H1 (cell line): ENCODE measurements around the gene DBH. TPM values are rescaled to one million over a fixed set of nuclear protein-coding genes. Genes with fewer than 3 reads are reported as not detected.

Source experiments
- CTCF ChIA-PET: fragments of 300-600 bp; sonication (Branson Sonifier 250); formaldehyde crosslinking; loops from one replicate; lab custom pipeline; 2021; ENCODE audit not compliant: partially characterized antibody; lab: Charles Lee
- POLR2A ChIA-PET: fragments of 300-600 bp; sonication (Branson Sonifier 250); formaldehyde crosslinking; loops from one replicate; lab custom pipeline; 2021; ENCODE audit warnings: inconsistent platforms; ENCODE audit not compliant: partially characterized antibody; lab: Charles Lee
- DNase-seq, 2 experiments: peaks; one replicate each; pipeline versions ENCODE4 v3.0.0 to v3.0.0-alpha.2; 2010 to 2022; ENCODE audit warnings: low spot score in 2 of 2, low read depth in 1 of 2, mixed read lengths in 1 of 2
- FAIRE-seq: peaks from 2 replicates; lab custom pipeline; 2011; peaks lifted over from hg19 to GRCh38; lab: Jason Lieb, UNC
- H2AFZ ChIP-seq: 2 replicates; pipeline ENCODE4 v1.8.1; 2012; ENCODE audit warnings: low read length, inconsistent platforms
- H2AK5ac ChIP-seq: 2 replicates; pipeline ENCODE4 v1.6.1; 2013; ENCODE audit warnings: low read depth, low read length
- H2BK120ac ChIP-seq: replicated peaks from 2 replicates; pipeline ENCODE3; 2013; ENCODE audit warnings: low read depth, low read length, inconsistent platforms
- H2BK12ac ChIP-seq: 2 replicates; pipeline ENCODE4 v1.6.1; 2013; ENCODE audit warnings: low read depth, low read length
- H2BK15ac ChIP-seq: 2 replicates; pipeline ENCODE4 v1.6.1; 2013; ENCODE audit warnings: low read length
- H2BK20ac ChIP-seq: 2 replicates; pipeline ENCODE4 v1.6.1; 2013; ENCODE audit warnings: low read length
- H2BK5ac ChIP-seq: 2 replicates; pipeline ENCODE4 v1.6.1; 2013; ENCODE audit warnings: low read depth, low read length
- H3K14ac ChIP-seq: 2 replicates; pipeline ENCODE4 v1.6.1; 2013; ENCODE audit warnings: inconsistent platforms; ENCODE audit not compliant: insufficient read length
- H3K18ac ChIP-seq: 2 replicates; pipeline ENCODE4 v1.6.1; 2013; ENCODE audit warnings: low read length; ENCODE audit errors: extremely low read depth
- H3K23ac ChIP-seq: 2 replicates; pipeline ENCODE4 v1.6.1; 2013; ENCODE audit warnings: inconsistent platforms; ENCODE audit not compliant: insufficient read length
- H3K23me2 ChIP-seq: 2 replicates; pipeline ENCODE4 v1.6.1; 2013; ENCODE audit warnings: low read depth, low read length
- H3K27ac ChIP-seq: 2 replicates; pipeline ENCODE4 v1.6.1; 2011; ENCODE audit warnings: low read depth, low read length, inconsistent platforms
- H3K27me3 ChIP-seq, 4 experiments: replicated peaks in 1 of 4; 1 replicate in 1 of 4; 2 replicates in 3 of 4; pipeline versions ENCODE4 v1.6.1 to v1.8.1; 2011 to 2013; ENCODE audit warnings: low read length in 3 of 4, mild to moderate bottlenecking in 3 of 4, inconsistent platforms in 2 of 4, mixed read lengths in 2 of 4, moderate library complexity in 1 of 4; ENCODE audit not compliant: control insufficient read depth in 3 of 4, insufficient read depth in 3 of 4; ENCODE audit errors: extremely low read depth in 1 of 4
- H3K36me3 ChIP-seq, 4 experiments: 2 replicates each; pipeline versions ENCODE4 v1.6.1 to v1.8.1; 2011 to 2013; ENCODE audit warnings: mild to moderate bottlenecking in 4 of 4, low read length in 3 of 4, moderate library complexity in 2 of 4, control low read depth in 1 of 4, inconsistent platforms in 1 of 4; ENCODE audit not compliant: insufficient read depth in 4 of 4, control insufficient read depth in 2 of 4
- H3K4ac ChIP-seq: replicated peaks from 2 replicates; pipeline ENCODE3; 2013; ENCODE audit warnings: low read length, low read depth, mixed read lengths, inconsistent platforms; ENCODE audit not compliant: insufficient read length
- H3K4me1 ChIP-seq, 4 experiments: replicated peaks in 1 of 4; 1 replicate in 1 of 4; 2 replicates in 3 of 4; pipeline versions ENCODE4 v1.6.1 to v1.8.1; 2011 to 2013; ENCODE audit warnings: low read length in 3 of 4, inconsistent platforms in 2 of 4, mixed read lengths in 1 of 4; ENCODE audit not compliant: insufficient read depth in 4 of 4, control insufficient read depth in 3 of 4
- H3K4me2 ChIP-seq, 2 experiments: 2 replicates each; pipeline versions ENCODE4 v1.6.1 to v1.8.1; 2011 to 2013; ENCODE audit warnings: low read depth in 2 of 2, low read length in 2 of 2, control low read depth in 1 of 2, inconsistent platforms in 1 of 2, mild to moderate bottlenecking in 1 of 2; ENCODE audit not compliant: insufficient read depth in 1 of 2
- H3K4me3 ChIP-seq, 4 experiments: fragments of 200-600, 300-600 bp in 1 of 4; sonication (generic), shearing (Covaris generic), sonication (Bioruptor Twin) in 1 of 4; 2 replicates each; pipeline versions ENCODE4 v1.5.1 to v1.8.1; 2011 to 2016; ENCODE audit warnings: low read length in 4 of 4, low read depth in 3 of 4, control low read depth in 2 of 4, inconsistent platforms in 2 of 4, mild to moderate bottlenecking in 2 of 4, mixed read lengths in 1 of 4, moderate library complexity in 1 of 4; ENCODE audit not compliant: insufficient read depth in 2 of 4; ENCODE audit errors: extremely low read depth in 1 of 4
- H3K56ac ChIP-seq: replicated peaks from 2 replicates; pipeline ENCODE3; 2013; ENCODE audit warnings: low read depth, mild to moderate bottlenecking, mixed read lengths, low read length, inconsistent platforms; ENCODE audit not compliant: insufficient read length
- H3K79me1 ChIP-seq: 2 replicates; pipeline ENCODE4 v1.6.1; 2013; ENCODE audit warnings: low read depth, low read length, control low read depth
- H3K79me2 ChIP-seq, 2 experiments: 2 replicates each; pipeline versions ENCODE4 v1.6.1 to v1.8.1; 2012 to 2013; ENCODE audit warnings: low read length in 2 of 2, mild to moderate bottlenecking in 2 of 2, inconsistent platforms in 1 of 2; ENCODE audit not compliant: insufficient read depth in 2 of 2, control insufficient read depth in 1 of 2
- H3K9ac ChIP-seq, 4 experiments: replicated peaks in 1 of 4; 1 replicate in 1 of 4; 2 replicates in 3 of 4; pipeline versions ENCODE4 v1.6.1 to v1.8.1; 2011 to 2013; ENCODE audit warnings: low read depth in 3 of 4, low read length in 3 of 4, control low read depth in 2 of 4, mild to moderate bottlenecking in 2 of 4, moderate library complexity in 2 of 4, inconsistent platforms in 1 of 4; ENCODE audit errors: extremely low read depth in 1 of 4
- H3K9me3 ChIP-seq, 2 experiments: 2 replicates each; pipeline versions ENCODE4 v1.6.1 to v1.8.1; 2012 to 2013; ENCODE audit warnings: mild to moderate bottlenecking in 2 of 2, moderate library complexity in 2 of 2, control low read depth in 1 of 2, inconsistent platforms in 1 of 2, low read depth in 1 of 2, low read length in 1 of 2, mixed read lengths in 1 of 2; ENCODE audit not compliant: insufficient read depth in 2 of 2
- H4K20me1 ChIP-seq, 2 experiments: replicated peaks in 1 of 2; 2 replicates each; pipeline versions ENCODE3 to v1.8.1; 2011 to 2013; ENCODE audit warnings: inconsistent platforms in 2 of 2, low read length in 2 of 2, mild to moderate bottlenecking in 1 of 2; ENCODE audit not compliant: insufficient read depth in 2 of 2, control insufficient read depth in 1 of 2
- H4K5ac ChIP-seq: 2 replicates; pipeline ENCODE4 v1.6.1; 2013; ENCODE audit warnings: low read length, low read depth, mixed read lengths, inconsistent platforms; ENCODE audit not compliant: insufficient read length
- H4K8ac ChIP-seq: 2 replicates; pipeline ENCODE4 v1.8.0; 2013; ENCODE audit warnings: mild to moderate bottlenecking, moderate library complexity, low read length, inconsistent platforms; ENCODE audit not compliant: insufficient read depth; ENCODE audit errors: extremely low read depth
- H4K91ac ChIP-seq: replicated peaks from 2 replicates; pipeline ENCODE3; 2013; ENCODE audit warnings: low read length, mixed read lengths, inconsistent platforms; ENCODE audit not compliant: insufficient read length
- ATF2 ChIP-seq: IDR thresholded peaks from 2 replicates; pipeline ENCODE4 v1.6.1; 2012; ENCODE audit warnings: low read length, inconsistent platforms
- CEBPB ChIP-seq: IDR thresholded peaks from 2 replicates; pipeline ENCODE4 v1.6.1; 2012; ENCODE audit warnings: low read depth, low read length
- CHD1 ChIP-seq: IDR thresholded peaks from 2 replicates; pipeline ENCODE4 v1.6.1; 2012; ENCODE audit warnings: low read depth, low read length, improper control_type of control experiment
- CHD2 ChIP-seq: IDR thresholded peaks from 2 replicates; pipeline ENCODE4 v1.6.1; 2012; ENCODE audit warnings: low read length, improper control_type of control experiment
- HDAC2 ChIP-seq, 2 experiments: fragments of 300-600 bp in 1 of 2; sonication (generic) in 1 of 2; IDR thresholded peaks; 2 replicates each; pipeline ENCODE4 v1.6.1; 2011 to 2012; ENCODE audit warnings: low read depth in 2 of 2, low read length in 2 of 2, mild to moderate bottlenecking in 2 of 2, moderate library complexity in 2 of 2, borderline replicate concordance in 1 of 2, inconsistent platforms in 1 of 2
- JUN ChIP-seq: IDR thresholded peaks from 2 replicates; pipeline ENCODE4 v1.6.1; 2011; ENCODE audit warnings: low read depth, mild to moderate bottlenecking, improper control_type of control experiment, low read length
- KDM1A ChIP-seq: fragments of 200-600, 300-600 bp; sonication (generic); IDR thresholded peaks from 2 replicates; pipeline ENCODE4 v1.7.1; 2016; ENCODE audit warnings: mild to moderate bottlenecking, low read length, borderline replicate concordance
- MAX ChIP-seq: IDR thresholded peaks from 2 replicates; pipeline ENCODE4 v1.6.1; 2012; ENCODE audit warnings: inconsistent platforms
- RXRA ChIP-seq: IDR thresholded peaks from 2 replicates; pipeline ENCODE4 v1.6.1; 2011; ENCODE audit warnings: low read depth, mild to moderate bottlenecking, low read length, moderate library complexity; ENCODE audit not compliant: insufficient read depth
- SRF ChIP-seq: IDR thresholded peaks from 2 replicates; pipeline ENCODE4 v1.6.1; 2011; ENCODE audit warnings: mild to moderate bottlenecking, low read depth, low read length, moderate library complexity
- TBP ChIP-seq: IDR thresholded peaks from 2 replicates; pipeline ENCODE4 v1.6.1; 2011; ENCODE audit warnings: low read depth, low read length, improper control_type of control experiment
- WGBS, 2 experiments: shearing (Covaris generic) in 1 of 2; methylation state at CpG; one replicate each; pipeline versions ENCODE4 v1.1.6 to v1.1.7; 2013 to 2015; ENCODE audit warnings: low lambda C conversion rate in 2 of 2, mixed read lengths in 2 of 2, inconsistent platforms in 1 of 2, low coverage in 1 of 2, missing lambda C conversion rate in 1 of 2; ENCODE audit not compliant: insufficient replicate concordance in 2 of 2, insufficient coverage in 1 of 2, insufficient read length in 1 of 2; ENCODE audit errors: extremely low coverage in 1 of 2, missing lambda C conversion rate in 1 of 2; 5-methylcytosine and 5-hydroxymethylcytosine counted together
- polyA plus RNA-seq, 7 experiments: library from polyadenylated mRNA; depleted of rRNA in 3 of 7; stranded (reverse) in 5 of 7; unstranded in 2 of 7; fragments of >200 nt in 5 of 7; fragments of 200-250 nt in 2 of 7; gene quantifications; 1 replicate in 5 of 7; 2 replicates in 1 of 7; 4 replicates in 1 of 7; pipeline versions ENCODE4 v1.2.1 to v1.2.3, GENCODE V29; 2011 to 2013; ENCODE audit warnings: missing spikeins in 2 of 7, mixed read lengths in 2 of 7
- total RNA-seq: library from RNA; stranded (reverse); fragmentation: NEBNext Ultra II Directional; extraction: Animal tissue kit (Norgen Biotek cat#: 25700); gene quantifications from 2 replicates; pipeline ENCODE4 v1.2.1, GENCODE V29; 2021

The DBH gene
- total and polyA plus RNA-seq, 2 of the 8 experiments (the other 6 are each of a cell fraction or from before 2014, with no cell fraction given), result 0.18 TPM; not detected in 1

GRCh38 chr9:133700819-133701320 is 64.7 kb downstream of the DBH start:
- Histone ChIP-seq H3K4me1 (peaks cover 0 to 13% (median 10%) of the 10 kb centered on the region in 4 experiments; a peak in 5 of 7 replicates), H3K14ac (no peak overlapping the region), H3K23me2 (no peaks in the 10 kb centered on the region), H4K8ac (peak overlapping the region; percentile 79; the same call in 1 of the 2 replicates), H3K23ac (no peak overlapping the region), H3K27me3 (no peaks in the 10 kb centered on the region; a peak in 3 of 7 replicates), H3K79me1 (no peaks in the 10 kb centered on the region), H4K20me1 (no peaks in the 10 kb centered on the region), H2BK120ac (no peak overlapping the region), H3K18ac (no peak overlapping the region), H3K27ac (no peak overlapping the region), H2BK20ac (no peak overlapping the region), H3K36me3 (no peaks in the 10 kb centered on the region), H2BK5ac (no peak overlapping the region), H2BK15ac (no peak overlapping the region), H3K56ac (peak overlapping the region; percentile 77), H3K9ac (no peak overlapping the region), H3K4me3 (no peak overlapping the region), H4K91ac (no peak overlapping the region), H2AK5ac (no peak overlapping the region), H2AFZ (no peak overlapping the region), H3K79me2 (no peaks in the 10 kb centered on the region), H4K5ac (no peak overlapping the region), H3K4me2 (no peak overlapping the region), H3K4ac (no peak overlapping the region), H2BK12ac (no peak overlapping the region), H3K9me3 (no peaks in the 10 kb centered on the region)
- CTCF ChIA-PET, result interaction anchor here (0.7 to 2.6 kb wide), 11 partner anchors 9 to 238 kb away, joined by 3 to 11 read pairs (median 4); no protein-coding TSS in a partner anchor
- WGBS, 2 experiments, result 83% methylated on average over 4 of the region's 4 CpGs; no CpG with 5 or more reads in 1 of the 2 experiments
- TF ChIP-seq JUN (no peak), TBP (no peak), CHD1 (no peak), MAX (no peak), HDAC2 (IDR thresholded peaks at IDR 0.05; ENCODE audit: borderline replicate concordance in 1 of 2, low read depth in 2 of 2, low read length in 2 of 2) (no peak), SRF (no peak), ATF2 (no peak), CEBPB (no peak), KDM1A (no peak), RXRA (no peak), CHD2 (no peak)
- no peak for DNase-seq
- POLR2A ChIA-PET, result interaction anchor here (0.9 kb wide), 1 partner anchor 92 kb away, joined by 3 read pairs; no protein-coding TSS in a partner anchor
- FAIRE-seq, result no peak
